ENCODE results near the gene JAM3. TPM values are rescaled to one million over a fixed set of nuclear protein-coding genes. Genes with fewer than 3 reads are reported as not detected.

The JAM3 gene
- total and polyA plus RNA-seq, 2 of the 8 experiments (the other 6 are each of a cell fraction or from before 2014, with no cell fraction given) = 19.6 to 42.8 TPM

DNA sequence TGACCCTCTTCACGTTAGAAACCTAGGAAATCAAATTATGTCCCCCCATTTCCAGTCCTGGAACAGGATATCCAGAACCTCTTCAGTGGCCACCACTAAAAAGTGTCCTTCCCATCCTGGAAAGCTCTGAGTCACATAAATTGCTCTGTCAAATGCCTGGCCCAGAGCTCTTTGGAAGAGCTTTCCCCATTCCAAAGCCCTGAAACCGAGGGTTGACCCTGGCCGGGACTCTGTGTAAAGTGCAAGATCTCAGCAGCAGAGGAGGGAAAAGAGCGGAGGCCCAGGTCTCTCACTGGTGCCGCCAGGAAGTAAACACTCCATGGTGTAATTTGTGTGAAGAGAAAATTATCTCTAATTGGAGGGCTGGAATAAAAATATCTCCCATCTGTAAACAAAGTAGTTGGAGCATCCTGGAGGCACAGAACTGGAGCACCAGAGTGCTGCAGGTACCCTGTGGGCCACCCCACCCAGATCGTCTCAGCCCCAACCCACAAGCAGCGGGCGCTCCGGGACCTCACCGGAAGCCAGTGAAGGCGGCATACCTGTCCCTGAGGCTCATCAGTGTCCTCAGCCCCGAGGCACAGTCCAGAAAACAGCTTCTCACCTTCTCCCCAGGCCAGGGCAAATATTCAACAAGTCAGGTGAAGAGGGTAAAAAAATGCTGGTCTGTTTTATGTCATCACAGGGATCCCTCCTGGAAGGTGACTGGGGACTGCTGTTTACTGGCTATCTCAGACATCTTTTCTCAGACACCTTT is 4.7 kb upstream of the JAM3 start:
- Histone ChIP-seq H2BK120ac (replicated peaks; ENCODE audit: low read depth, low read length) (no peak overlapping the region), H2BK5ac (ENCODE audit: low read depth, low read length) (no peak overlapping the region), H2AK5ac (ENCODE audit: low read depth, low read length) (no peak overlapping the region), H4K8ac (ENCODE audit: extremely low read depth, insufficient read depth, low read length) (no peak overlapping the region), H2AFZ (ENCODE audit: low read length) (no peak overlapping the region), H3K4ac (replicated peaks; ENCODE audit: insufficient read length, low read depth, low read length) (no peak overlapping the region), H3K4me1 (replicated peaks in 1 of 4; ENCODE audit: control insufficient read depth in 3 of 4, insufficient read depth in 4 of 4, low read length in 3 of 4) (peaks cover 0 to 2% (median 0%) of the 10 kb centered on the region in 4 experiments; a peak in 2 of 7 replicates), H3K23me2 (ENCODE audit: low read depth, low read length) (no peaks in the 10 kb centered on the region), H3K14ac (ENCODE audit: insufficient read length) (no peak overlapping the region), H3K4me3 (ENCODE audit: extremely low read depth in 1 of 4, insufficient read depth in 2 of 4, low read depth in 3 of 4, low read length in 4 of 4) (no peak overlapping the region), H3K27me3 (replicated peaks in 1 of 4; ENCODE audit: control insufficient read depth in 3 of 4, extremely low read depth in 1 of 4, insufficient read depth in 3 of 4, low read length in 3 of 4) (no peaks in the 10 kb centered on the region), H3K36me3 (ENCODE audit: control insufficient read depth in 2 of 4, insufficient read depth in 4 of 4, low read length in 3 of 4) (no peaks in the 10 kb centered on the region), H2BK20ac (ENCODE audit: low read length) (no peak overlapping the region), H3K9ac (replicated peaks in 1 of 4; ENCODE audit: extremely low read depth in 1 of 4, low read depth in 3 of 4, low read length in 3 of 4) (no peak overlapping the region), H3K4me2 (ENCODE audit: insufficient read depth in 1 of 2, low read depth in 2 of 2, low read length in 2 of 2) (no peak overlapping the region), H3K23ac (ENCODE audit: insufficient read length) (no peak overlapping the region), H3K79me1 (ENCODE audit: low read depth, low read length) (no peaks in the 10 kb centered on the region), H3K27ac (ENCODE audit: low read depth, low read length) (no peak overlapping the region), H3K79me2 (ENCODE audit: control insufficient read depth in 1 of 2, insufficient read depth in 2 of 2, low read length in 2 of 2) (no peaks in the 10 kb centered on the region), H4K20me1 (replicated peaks in 1 of 2; ENCODE audit: control insufficient read depth in 1 of 2, insufficient read depth in 2 of 2, low read length in 2 of 2) (no peaks in the 10 kb centered on the region), H4K91ac (replicated peaks; ENCODE audit: insufficient read length, low read length) (no peak overlapping the region), H2BK12ac (ENCODE audit: low read depth, low read length) (no peak overlapping the region), H2BK15ac (ENCODE audit: low read length) (no peak overlapping the region), H3K56ac (replicated peaks; ENCODE audit: insufficient read length, low read depth, low read length) (no peak overlapping the region), H3K18ac (ENCODE audit: extremely low read depth, low read length) (no peak overlapping the region), H3K9me3 (ENCODE audit: insufficient read depth in 2 of 2, low read depth in 1 of 2, low read length in 1 of 2) (no peaks in the 10 kb centered on the region), H4K5ac (ENCODE audit: insufficient read length, low read depth, low read length) (no peak overlapping the region)
- FAIRE-seq = no peak
- peak in 1 of 2 experiments; percentile 26 for DNase-seq (ENCODE audit: low read depth in 1 of 2, low spot score in 2 of 2)
- WGBS, 2 experiments (ENCODE audit: extremely low coverage in 1 of 2, insufficient coverage in 1 of 2, insufficient read length in 1 of 2, insufficient replicate concordance in 2 of 2, low coverage in 1 of 2, low lambda C conversion rate in 2 of 2, missing lambda C conversion rate in 1 of 2) = 91% methylated on average over 12 of the region's 12 CpGs; no CpG with 5 or more reads in 1 of the 2 experiments
- POLR2A ChIA-PET (ENCODE audit: partially characterized antibody) = no interaction called here
- CTCF ChIA-PET (ENCODE audit: partially characterized antibody) = interaction anchor here (1.2 to 6.0 kb wide), 3 partner anchors 8 to 34 kb away, joined by 4 to 49 read pairs (median 16); no protein-coding TSS in a partner anchor
- TF ChIP-seq HDAC2 (IDR thresholded peaks at IDR 0.05; ENCODE audit: borderline replicate concordance in 1 of 2, low read depth in 2 of 2, low read length in 2 of 2) (no peak), POU5F1 (IDR thresholded peaks at IDR 0.05; ENCODE audit: low read depth, low read length) (no peak), BRCA1 (IDR thresholded peaks at IDR 0.05; ENCODE audit: low read depth, low read length) (no peak), CTBP2 (IDR thresholded peaks at IDR 0.05; ENCODE audit: borderline replicate concordance, insufficient read depth, insufficient read length, low read length) (no peak), ZNF274 (IDR thresholded peaks at IDR 0.05; ENCODE audit: borderline replicate concordance, extremely low read depth, low read length) (no peak), CHD2 (IDR thresholded peaks at IDR 0.05; ENCODE audit: low read length) (no peak), SAP30 (IDR thresholded peaks at IDR 0.05; ENCODE audit: insufficient read depth, insufficient replicate concordance, low read length) (no peak), RBBP5 (IDR thresholded peaks at IDR 0.05; ENCODE audit: borderline replicate concordance, low read depth, low read length) (no peak), NANOG (IDR thresholded peaks at IDR 0.05; ENCODE audit: insufficient read depth, low read depth, low read length, poor library complexity, severe bottlenecking) (no peak), SP2 (IDR thresholded peaks at IDR 0.05; ENCODE audit: low read length) (no peak)
- TF ChIP-seq, protein P1, sequence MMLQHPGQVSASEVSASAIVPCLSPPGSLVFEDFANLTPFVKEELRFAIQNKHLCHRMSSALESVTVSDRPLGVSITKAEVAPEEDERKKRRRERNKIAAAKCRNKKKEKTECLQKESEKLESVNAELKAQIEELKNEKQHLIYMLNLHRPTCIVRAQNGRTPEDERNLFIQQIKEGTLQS (IDR thresholded peaks at IDR 0.05; ENCODE audit: insufficient read depth, low read depth, low read length) = no peak

Measured in H1 (cell line).